Nephron (organoid): ENCODE results near the gene FER1L5.
"Not testable (repeated sequence)": the region's sequence is repeated elsewhere in the genome, so short reads cannot be mapped to it uniquely, and the experiment has no call there.

Experiments
- H3K27ac Mint-ChIP-seq, 3 experiments: 2 replicates each; pipeline ENCODE4 v1.8.0; 2020; ENCODE audit warnings: mixed read lengths in 3 of 3, mild to moderate bottlenecking in 2 of 3, moderate library complexity in 1 of 3
- H3K27me3 Mint-ChIP-seq: 2 replicates; pipeline ENCODE4 v1.8.0; 2021; ENCODE audit warnings: low read depth, mild to moderate bottlenecking, moderate library complexity, mixed read lengths
- H3K36me3 Mint-ChIP-seq: 2 replicates; pipeline ENCODE4 v1.8.0; 2020; ENCODE audit warnings: low read depth, mixed read lengths
- H3K4me1 Mint-ChIP-seq: 2 replicates; pipeline ENCODE4 v1.8.0; 2020; ENCODE audit warnings: mixed read lengths
- H3K4me3 Mint-ChIP-seq, 3 experiments: 2 replicates each; pipeline ENCODE4 v1.8.0; 2020; ENCODE audit warnings: mild to moderate bottlenecking in 3 of 3, mixed read lengths in 3 of 3, moderate library complexity in 2 of 3
- H3K9me3 Mint-ChIP-seq: 2 replicates; pipeline ENCODE4 v1.8.0; 2020; ENCODE audit warnings: mixed read lengths
- CTCF ChIP-seq, 3 experiments: fragments of 200-600 bp; sonication (generic); IDR thresholded peaks; one replicate each; pipeline ENCODE4 v1.5.0; 2021; ENCODE audit warnings: antibody characterized with exemption in 3 of 3; ENCODE audit not compliant: unreplicated experiment in 3 of 3

FER1L5 gene

GRCh38 chr2:96663177-96663576, 20.6 kb downstream of the FER1L5 start:
- H3K9me3 Mint-ChIP-seq = peaks cover 5% of the 10 kb centered on the region
- H3K4me1 Mint-ChIP-seq = no peaks in the 10 kb centered on the region
- H3K27ac Mint-ChIP-seq = no peak overlapping the region
- H3K27me3 Mint-ChIP-seq = peaks cover 4% of the 10 kb centered on the region
- H3K4me3 Mint-ChIP-seq = no peak overlapping the region
- no peak for TF ChIP-seq CTCF (IDR thresholded peaks at IDR 0.05; ENCODE audit: unreplicated experiment in 3 of 3)
- H3K36me3 Mint-ChIP-seq = peaks cover 3% of the 10 kb centered on the region

- peaks cover 4% of the 10 kb centered on the region for H3K27me3 Mint-ChIP-seq
- H3K36me3 Mint-ChIP-seq = no peaks in the 10 kb centered on the region
- H3K4me3 Mint-ChIP-seq = no peak overlapping the region
- H3K27ac Mint-ChIP-seq = no peak overlapping the region
- peaks cover 5% of the 10 kb centered on the region for H3K9me3 Mint-ChIP-seq
- no peaks in the 10 kb centered on the region for H3K4me1 Mint-ChIP-seq
- TF ChIP-seq CTCF (IDR thresholded peaks at IDR 0.05; ENCODE audit: unreplicated experiment in 3 of 3) = no peak
Observed at GRCh38 chr2:96663829-96664228, 21.3 kb downstream of the FER1L5 start.

- Mint-ChIP-seq H3K4me1 (no peaks in the 10 kb centered on the region), H3K9me3 (peaks cover 5% of the 10 kb centered on the region), H3K27me3 (peaks cover 4% of the 10 kb centered on the region), H3K4me3 (no peak overlapping the region), H3K36me3 (no peaks in the 10 kb centered on the region), H3K27ac (no peak overlapping the region)
- TF ChIP-seq CTCF (IDR thresholded peaks at IDR 0.05; ENCODE audit: unreplicated experiment in 3 of 3) = no peak
Observed at GRCh38 chr2:96664366-96664925, 21.9 kb downstream of the FER1L5 start.

GRCh38 chr2:96665083-96665569, 22.6 kb downstream of the FER1L5 start:
- Mint-ChIP-seq H3K36me3 (no peaks in the 10 kb centered on the region), H3K27ac (no peak overlapping the region), H3K4me3 (no peak overlapping the region), H3K27me3 (peaks cover 4% of the 10 kb centered on the region), H3K9me3 (peaks cover 5% of the 10 kb centered on the region), H3K4me1 (no peaks in the 10 kb centered on the region)
- no peak for TF ChIP-seq CTCF (IDR thresholded peaks at IDR 0.05; ENCODE audit: unreplicated experiment in 3 of 3)

GRCh38 chr2:96665717-96666116, 23.2 kb downstream of the FER1L5 start:
- not testable (repeated sequence) for H3K36me3 Mint-ChIP-seq

GRCh38 chr2:96668771-96669170, 26.2 kb downstream of the FER1L5 start:
- H3K36me3 Mint-ChIP-seq = no peaks in the 10 kb centered on the region
- no peak for TF ChIP-seq CTCF (IDR thresholded peaks at IDR 0.05; ENCODE audit: unreplicated experiment in 3 of 3)
- H3K9me3 Mint-ChIP-seq = peaks cover 3% of the 10 kb centered on the region
- no peaks in the 10 kb centered on the region for H3K4me1 Mint-ChIP-seq
- no peak overlapping the region for H3K4me3 Mint-ChIP-seq
- peaks cover 3% of the 10 kb centered on the region for H3K27me3 Mint-ChIP-seq
- H3K27ac Mint-ChIP-seq = no peak overlapping the region

More at GRCh38 chr2:96665717-96666116, 23.2 kb downstream of the FER1L5 start:
- H3K4me3 Mint-ChIP-seq, H3K9me3 Mint-ChIP-seq, H3K27me3 Mint-ChIP-seq, H3K27ac Mint-ChIP-seq, H3K4me1 Mint-ChIP-seq: not testable (repeated sequence)
